MCF 10A (cell line): ENCODE measurements around the gene MAML2. TPM values are rescaled to one million over a fixed set of nuclear protein-coding genes. Genes with fewer than 3 reads are reported as not detected.
A peak's percentile ranks its signal among the peaks of the same experiment; 100 is the strongest.

Experiments
- BruUV-seq: library from RNA; stranded (reverse); fragments of 400-500 nt; replicated peaks from 2 replicates; lab custom pipeline; 2021; lab: Mats Ljungman, UMichigan
- CTCF ChIA-PET: fragments of 300-600 bp; sonication (Branson Sonifier 250); formaldehyde crosslinking; extraction: SDS; loops from one replicate; lab custom pipeline; 2021; ENCODE audit warnings: antibody characterized with exemption, inconsistent platforms; lab: Yijun Ruan, JAX
- POLR2A ChIA-PET: fragments of 300-600, 350-650 bp; sonication (Branson Sonifier 250); formaldehyde crosslinking; extraction: SDS; loops from one replicate; lab custom pipeline; 2020; ENCODE audit warnings: antibody characterized with exemption, inconsistent platforms; lab: Yijun Ruan, JAX
- DNase-seq: peaks from one replicate; pipeline ENCODE4 v3.0.0-alpha.2; 2018; ENCODE audit not compliant: unreplicated experiment
- H3K27ac Mint-ChIP-seq: one replicate; pipeline ENCODE4 v1.8.0; 2022; ENCODE audit warnings: mild to moderate bottlenecking, low read depth, mixed read lengths; ENCODE audit not compliant: unreplicated experiment
- H3K27me3 Mint-ChIP-seq: one replicate; pipeline ENCODE4 v1.8.0; 2022; ENCODE audit warnings: mixed read lengths; ENCODE audit not compliant: insufficient read depth, unreplicated experiment
- H3K36me3 Mint-ChIP-seq: one replicate; pipeline ENCODE4 v1.8.0; 2022; ENCODE audit warnings: mild to moderate bottlenecking, moderate library complexity, mixed read lengths; ENCODE audit not compliant: insufficient read depth, unreplicated experiment
- H3K4me1 Mint-ChIP-seq: one replicate; pipeline ENCODE4 v1.8.0; 2022; ENCODE audit warnings: mixed read lengths; ENCODE audit not compliant: insufficient read depth, unreplicated experiment
- H3K4me3 Mint-ChIP-seq: one replicate; pipeline ENCODE4 v1.8.0; 2022; ENCODE audit warnings: mild to moderate bottlenecking, moderate library complexity, mixed read lengths; ENCODE audit not compliant: unreplicated experiment
- H3K9me3 Mint-ChIP-seq: one replicate; pipeline ENCODE4 v1.8.0; 2022; ENCODE audit warnings: mixed read lengths; ENCODE audit not compliant: unreplicated experiment
- CTCF ChIP-seq: fragments of 200-600 bp; IDR thresholded peaks from one replicate; pipeline ENCODE4 v1.8.0; 2022; ENCODE audit warnings: antibody characterized with exemption, mild to moderate bottlenecking; ENCODE audit not compliant: unreplicated experiment
- intact Hi-C: fragments of 100-400 bp; cut with micrococcal nuclease; formaldehyde crosslinking; loops from 2 replicates; pipeline ENCODE4 v1.14.1; 2022
- total RNA-seq: library from RNA; stranded (reverse); gene quantifications from 2 replicates; pipeline ENCODE4 v1.2.3, GENCODE V29; 2022

The MAML2 gene
- total RNA-seq, 1 experiment from 2014 or later: 8.6 TPM

- H3K4me1 Mint-ChIP-seq: peaks cover 45% of the 10 kb centered on the region
- peaks cover 11% of the 10 kb centered on the region for H3K9me3 Mint-ChIP-seq
- no TSS peak for BruUV-seq
- peaks cover 4% of the 10 kb centered on the region for H3K36me3 Mint-ChIP-seq
- H3K27ac Mint-ChIP-seq: peak overlapping the region; percentile 16
- H3K4me3 Mint-ChIP-seq: no peak overlapping the region
- no peak for DNase-seq
- ChIA-PET POLR2A (interaction anchor here (0.8 to 3.5 kb wide), 6 partner anchors 22 to 154 kb away, joined by 3 to 21 read pairs (median 6); partner anchors contain the start of gene MAML2), CTCF (interaction anchor here (0.6 to 2.1 kb wide), 4 partner anchors 11 to 77 kb away, joined by 3 to 5 read pairs (median 4); no protein-coding TSS in a partner anchor)
- intact Hi-C loops: no loop called here
- no peak for TF ChIP-seq CTCF
- no peaks in the 10 kb centered on the region for H3K27me3 Mint-ChIP-seq
Observed at GRCh38 chr11:96189351-96189750, 153.6 kb downstream of the MAML2 start.

- peak overlapping the region; percentile 48 for H3K4me3 Mint-ChIP-seq
- BruUV-seq: no TSS peak
- TF ChIP-seq CTCF: no peak
- peak overlapping the region; percentile 96 for H3K27ac Mint-ChIP-seq
- ChIA-PET POLR2A (interaction anchor here (0.9 to 3.5 kb wide), 9 partner anchors 15 to 155 kb away, joined by 3 to 21 read pairs (median 4); partner anchors contain the start of gene MAML2), CTCF (interaction anchor here (0.5 to 2.6 kb wide), 7 partner anchors 21 to 208 kb away, joined by 3 to 10 read pairs (median 3); partner anchors contain the start of gene MAML2)
- intact Hi-C loops: no loop called here
- peak; percentile 87 for DNase-seq
- H3K36me3 Mint-ChIP-seq: peaks cover 4% of the 10 kb centered on the region
- H3K27me3 Mint-ChIP-seq: no peaks in the 10 kb centered on the region
- peaks cover 38% of the 10 kb centered on the region for H3K4me1 Mint-ChIP-seq
- H3K9me3 Mint-ChIP-seq: peaks cover 11% of the 10 kb centered on the region
Observed at GRCh38 chr11:96188243-96189006, 154.6 kb downstream of the MAML2 start.

GRCh38 chr11:96187822-96188221 lies 155.2 kb downstream of the MAML2 start:
- peaks cover 38% of the 10 kb centered on the region for H3K4me1 Mint-ChIP-seq
- peaks cover 4% of the 10 kb centered on the region for H3K36me3 Mint-ChIP-seq
- ChIA-PET POLR2A (interaction anchor here (0.9 to 3.5 kb wide), 8 partner anchors 15 to 155 kb away, joined by 3 to 21 read pairs (median 4); partner anchors contain the start of gene MAML2), CTCF (interaction anchor here (0.5 to 2.6 kb wide), 6 partner anchors 32 to 209 kb away, joined by 3 to 10 read pairs (median 4); partner anchors contain the start of gene MAML2)
- no peak for TF ChIP-seq CTCF
- DNase-seq: peak; percentile 90
- no peaks in the 10 kb centered on the region for H3K27me3 Mint-ChIP-seq
- peak overlapping the region; percentile 96 for H3K27ac Mint-ChIP-seq
- intact Hi-C loops: no loop called here
- H3K9me3 Mint-ChIP-seq: peaks cover 11% of the 10 kb centered on the region
- peak overlapping the region; percentile 48 for H3K4me3 Mint-ChIP-seq
- BruUV-seq: TSS peak; percentile 51

GRCh38 chr11:96186806-96187205 lies 156.2 kb downstream of the MAML2 start:
- H3K4me1 Mint-ChIP-seq: peaks cover 38% of the 10 kb centered on the region
- H3K36me3 Mint-ChIP-seq: peaks cover 4% of the 10 kb centered on the region
- CTCF ChIA-PET: interaction anchor here (0.6 to 2.6 kb wide), 7 partner anchors 27 to 156 kb away, joined by 3 to 10 read pairs (median 4); partner anchors contain the start of gene MAML2
- no peak for DNase-seq
- no peaks in the 10 kb centered on the region for H3K27me3 Mint-ChIP-seq
- TF ChIP-seq CTCF: no peak
- peak overlapping the region; percentile 96 for H3K27ac Mint-ChIP-seq
- no peak overlapping the region for H3K4me3 Mint-ChIP-seq
- intact Hi-C loops: no loop called here
- POLR2A ChIA-PET: interaction anchor here (0.6 to 3.5 kb wide), 10 partner anchors 14 to 156 kb away, joined by 3 to 17 read pairs (median 4); partner anchors contain the start of gene MAML2
- no TSS peak for BruUV-seq
- H3K9me3 Mint-ChIP-seq: peaks cover 11% of the 10 kb centered on the region
